Mucosa of rectum (tissue), 2 donors: ENCODE data around the gene EGLN2.
"Not testable (repeated sequence)": the region's sequence is repeated elsewhere in the genome, so short reads cannot be mapped to it uniquely, and the experiment has no call there.

Experiments used
- H3K27ac ChIP-seq, 2 donors: one replicate each; pipeline ENCODE4 v1.7.0; 2013; ENCODE audit warnings: inconsistent platforms in 2 of 2, low read depth in 2 of 2, low read length in 2 of 2
- H3K27me3 ChIP-seq, 2 donors: one replicate each; pipeline ENCODE4 v1.7.0; 2013; ENCODE audit warnings: low read length in 2 of 2; ENCODE audit not compliant: control insufficient read depth in 2 of 2, insufficient read depth in 2 of 2
- H3K36me3 ChIP-seq, 2 donors: one replicate each; pipeline ENCODE4 v1.7.0; 2013; ENCODE audit warnings: low read length in 2 of 2; ENCODE audit not compliant: control insufficient read depth in 2 of 2, insufficient read depth in 2 of 2
- H3K4me1 ChIP-seq, 2 donors: one replicate each; pipeline ENCODE4 v1.7.0; 2013; ENCODE audit warnings: low read length in 2 of 2, mild to moderate bottlenecking in 1 of 2; ENCODE audit not compliant: control insufficient read depth in 2 of 2, insufficient read depth in 2 of 2
- H3K4me3 ChIP-seq, 2 donors: one replicate each; pipeline ENCODE4 v1.7.0; 2013; ENCODE audit warnings: low read length in 2 of 2
- H3K9ac ChIP-seq, 2 donors: one replicate each; pipeline ENCODE4 v1.7.0; 2013; ENCODE audit warnings: low read length in 2 of 2, low read depth in 1 of 2, mild to moderate bottlenecking in 1 of 2
- H3K9me3 ChIP-seq, 2 donors: one replicate each; pipeline ENCODE4 v1.7.0; 2013; ENCODE audit warnings: low read length in 2 of 2; ENCODE audit not compliant: control insufficient read depth in 2 of 2
- donor health status: healthy.
- donor health status: Normal muscosa, but diverticular disease.

Gene EGLN2

GRCh38 chr19:40808021-40808325 is 9.0 kb downstream of the EGLN2 start:
- no peak overlapping the region for H3K9ac ChIP-seq
- H3K36me3 ChIP-seq: peaks cover 18 to 28% of the 10 kb centered on the region in 2 donors
- no peak overlapping the region for H3K4me3 ChIP-seq
- H3K27ac ChIP-seq: no peak overlapping the region
- no peaks in the 10 kb centered on the region for H3K9me3 ChIP-seq
- H3K27me3 ChIP-seq: no peaks in the 10 kb centered on the region
- peaks cover 48 to 50% of the 10 kb centered on the region in 2 donors for H3K4me1 ChIP-seq

GRCh38 chr19:40808497-40808896 is 9.5 kb downstream of the EGLN2 start:
- Histone ChIP-seq H3K9ac (no peak overlapping the region), H3K4me3 (no peak overlapping the region), H3K36me3 (peaks cover 18 to 28% of the 10 kb centered on the region in 2 donors), H3K27me3 (no peaks in the 10 kb centered on the region), H3K4me1 (peaks cover 42 to 45% of the 10 kb centered on the region in 2 donors), H3K9me3 (no peaks in the 10 kb centered on the region), H3K27ac (no peak overlapping the region)

GRCh38 chr19:40809358-40810086 is 10.5 kb downstream of the EGLN2 start:
- Histone ChIP-seq H3K36me3 (peaks cover 18 to 27% of the 10 kb centered on the region in 2 donors), H3K9ac (no peak overlapping the region), H3K9me3 (no peaks in the 10 kb centered on the region), H3K4me3 (no peak overlapping the region), H3K27me3 (no peaks in the 10 kb centered on the region), H3K4me1 (peaks cover 32 to 35% of the 10 kb centered on the region in 2 donors), H3K27ac (peak overlapping the region in 1 of 2 donors; percentile 35)

- Histone ChIP-seq H3K36me3 (peaks cover 18 to 23% of the 10 kb centered on the region in 2 donors), H3K27me3 (no peaks in the 10 kb centered on the region), H3K9ac (no peak overlapping the region), H3K27ac (peak overlapping the region in 1 of 2 donors; percentile 35), H3K4me3 (peak overlapping the region in 1 of 2 donors; percentile 56), H3K9me3 (no peaks in the 10 kb centered on the region), H3K4me1 (peaks cover 26 to 28% of the 10 kb centered on the region in 2 donors)
These were observed 11.2 kb downstream of the EGLN2 start for GRCh38 chr19:40810160-40810559.

- peak overlapping the region; percentile 56 to 68 for H3K4me3 ChIP-seq
- not testable (repeated sequence) for H3K27me3 ChIP-seq, H3K9me3 ChIP-seq
- H3K36me3 ChIP-seq: peaks cover 18 to 23% of the 10 kb centered on the region in 2 donors
- peak overlapping the region; percentile 55 to 68 for H3K27ac ChIP-seq
- peaks cover 19 to 22% of the 10 kb centered on the region in 2 donors for H3K4me1 ChIP-seq
- peak overlapping the region in 1 of 2 donors; percentile 59 for H3K9ac ChIP-seq
These were observed 11.8 kb downstream of the EGLN2 start for GRCh38 chr19:40810649-40811408.

GRCh38 chr19:40811478-40812341 is 12.7 kb downstream of the EGLN2 start:
- Histone ChIP-seq H3K9ac (peak overlapping the region in 1 of 2 donors; percentile 59), H3K36me3 (peaks cover 18 to 21% of the 10 kb centered on the region in 2 donors), H3K27ac (peak overlapping the region; percentile 55 to 68), H3K27me3 (no peaks in the 10 kb centered on the region), H3K4me1 (peaks cover 11 to 15% of the 10 kb centered on the region in 2 donors), H3K9me3 (no peaks in the 10 kb centered on the region), H3K4me3 (peak overlapping the region; percentile 44 to 48)

GRCh38 chr19:40812571-40812970 is 13.6 kb downstream of the EGLN2 start:
- not testable (repeated sequence) for H3K4me1 ChIP-seq

GRCh38 chr19:40813182-40813581 is 14.2 kb downstream of the EGLN2 start:
- no peak overlapping the region for H3K4me3 ChIP-seq
- H3K27me3 ChIP-seq: no peaks in the 10 kb centered on the region
- no peak overlapping the region for H3K9ac ChIP-seq
- H3K27ac ChIP-seq: no peak overlapping the region
- H3K9me3 ChIP-seq: no peaks in the 10 kb centered on the region
- H3K4me1 ChIP-seq: peaks cover 5 to 10% of the 10 kb centered on the region in 2 donors
- peaks cover 7 to 9% of the 10 kb centered on the region in 2 donors for H3K36me3 ChIP-seq

More at GRCh38 chr19:40812571-40812970, 13.6 kb downstream of the EGLN2 start:
- H3K36me3 ChIP-seq: peaks cover 13 to 15% of the 10 kb centered on the region in 2 donors
- H3K27me3 ChIP-seq, H3K9me3 ChIP-seq, H3K9ac ChIP-seq, H3K4me3 ChIP-seq, H3K27ac ChIP-seq: not testable (repeated sequence)

- Histone ChIP-seq H3K27ac (no peak overlapping the region), H3K4me3 (no peak overlapping the region), H3K4me1 (peaks cover 19 to 21% of the 10 kb centered on the region in 2 donors), H3K9me3 (no peaks in the 10 kb centered on the region), H3K27me3 (no peaks in the 10 kb centered on the region), H3K9ac (no peak overlapping the region), H3K36me3 (no peaks in the 10 kb centered on the region)
These were observed 16.2 kb downstream of the EGLN2 start for GRCh38 chr19:40815223-40815622.
